ENCODE measurements around the gene SASS6. TPM values are rescaled to one million over a fixed set of nuclear protein-coding genes. Genes with fewer than 3 reads are reported as not detected.

Gene SASS6
- total and polyA plus RNA-seq, 9 of the 15 experiments (the other 6 are each of a cell fraction or from before 2014, with no cell fraction given), result 11.6 to 34.1 (median 18.0) TPM

- TF ChIP-seq HDAC3 (IDR thresholded peaks at IDR 0.05; ENCODE audit: borderline replicate concordance, partially characterized antibody) (no peak), ZNF124 (CRISPR knock-in tag; IDR thresholded peaks at IDR 0.05) (no peak), ZNF143 (CRISPR knock-in tag; IDR thresholded peaks at IDR 0.05) (no peak; the same call in 1 of the 2 replicates), TAF7 (tag; IDR thresholded peaks at IDR 0.05) (peak; percentile 96), BRCA1 (IDR thresholded peaks at IDR 0.05) (no peak), BRCA1 (CRISPR knock-in tag; IDR thresholded peaks at IDR 0.05) (no peak), KLF13 (tag; IDR thresholded peaks at IDR 0.05; ENCODE audit: borderline replicate concordance, low read depth) (peak; percentile 71; the same call in 1 of the 2 replicates), ETS1 (conservative IDR thresholded peaks at IDR 0.05; ENCODE audit: control insufficient read depth, low read depth, low read length) (peak; percentile 83; the same call in 1 of the 2 replicates), POLR3A (IDR thresholded peaks at IDR 0.05; ENCODE audit: borderline replicate concordance, extremely low read depth, insufficient read depth, insufficient read length) (no peak), ETV1 (tag; conservative IDR thresholded peaks at IDR 0.05; ENCODE audit: low read depth) (0 out of 2 replicates have a peak, but pooled peaks have one; percentile 23), ZKSCAN8 (CRISPR knock-in tag; IDR thresholded peaks at IDR 0.05) (no peak), TAL1 (IDR thresholded peaks at IDR 0.05) (no peak), IRF2 (CRISPR knock-in tag; IDR thresholded peaks at IDR 0.05) (no peak), TAF1 (IDR thresholded peaks at IDR 0.05; ENCODE audit: control insufficient read depth, extremely low read depth, insufficient read depth, low read length, severe bottlenecking) (peak; percentile 100), MEF2D (tag; conservative IDR thresholded peaks at IDR 0.05; ENCODE audit: low read depth) (no peak), MAFK (IDR thresholded peaks at IDR 0.05; ENCODE audit: low read length) (no peak), GATA2 (CRISPR knock-in tag; IDR thresholded peaks at IDR 0.05) (peak; percentile 82), POU5F1 (IDR thresholded peaks at IDR 0.05; ENCODE audit: borderline replicate concordance, low read depth, low read length, partially characterized antibody) (no peak), HLTF (IDR thresholded peaks at IDR 0.05) (0 out of 2 replicates have a peak, but pooled peaks have one; percentile 69)
- TF ChIP-seq, protein P1, sequence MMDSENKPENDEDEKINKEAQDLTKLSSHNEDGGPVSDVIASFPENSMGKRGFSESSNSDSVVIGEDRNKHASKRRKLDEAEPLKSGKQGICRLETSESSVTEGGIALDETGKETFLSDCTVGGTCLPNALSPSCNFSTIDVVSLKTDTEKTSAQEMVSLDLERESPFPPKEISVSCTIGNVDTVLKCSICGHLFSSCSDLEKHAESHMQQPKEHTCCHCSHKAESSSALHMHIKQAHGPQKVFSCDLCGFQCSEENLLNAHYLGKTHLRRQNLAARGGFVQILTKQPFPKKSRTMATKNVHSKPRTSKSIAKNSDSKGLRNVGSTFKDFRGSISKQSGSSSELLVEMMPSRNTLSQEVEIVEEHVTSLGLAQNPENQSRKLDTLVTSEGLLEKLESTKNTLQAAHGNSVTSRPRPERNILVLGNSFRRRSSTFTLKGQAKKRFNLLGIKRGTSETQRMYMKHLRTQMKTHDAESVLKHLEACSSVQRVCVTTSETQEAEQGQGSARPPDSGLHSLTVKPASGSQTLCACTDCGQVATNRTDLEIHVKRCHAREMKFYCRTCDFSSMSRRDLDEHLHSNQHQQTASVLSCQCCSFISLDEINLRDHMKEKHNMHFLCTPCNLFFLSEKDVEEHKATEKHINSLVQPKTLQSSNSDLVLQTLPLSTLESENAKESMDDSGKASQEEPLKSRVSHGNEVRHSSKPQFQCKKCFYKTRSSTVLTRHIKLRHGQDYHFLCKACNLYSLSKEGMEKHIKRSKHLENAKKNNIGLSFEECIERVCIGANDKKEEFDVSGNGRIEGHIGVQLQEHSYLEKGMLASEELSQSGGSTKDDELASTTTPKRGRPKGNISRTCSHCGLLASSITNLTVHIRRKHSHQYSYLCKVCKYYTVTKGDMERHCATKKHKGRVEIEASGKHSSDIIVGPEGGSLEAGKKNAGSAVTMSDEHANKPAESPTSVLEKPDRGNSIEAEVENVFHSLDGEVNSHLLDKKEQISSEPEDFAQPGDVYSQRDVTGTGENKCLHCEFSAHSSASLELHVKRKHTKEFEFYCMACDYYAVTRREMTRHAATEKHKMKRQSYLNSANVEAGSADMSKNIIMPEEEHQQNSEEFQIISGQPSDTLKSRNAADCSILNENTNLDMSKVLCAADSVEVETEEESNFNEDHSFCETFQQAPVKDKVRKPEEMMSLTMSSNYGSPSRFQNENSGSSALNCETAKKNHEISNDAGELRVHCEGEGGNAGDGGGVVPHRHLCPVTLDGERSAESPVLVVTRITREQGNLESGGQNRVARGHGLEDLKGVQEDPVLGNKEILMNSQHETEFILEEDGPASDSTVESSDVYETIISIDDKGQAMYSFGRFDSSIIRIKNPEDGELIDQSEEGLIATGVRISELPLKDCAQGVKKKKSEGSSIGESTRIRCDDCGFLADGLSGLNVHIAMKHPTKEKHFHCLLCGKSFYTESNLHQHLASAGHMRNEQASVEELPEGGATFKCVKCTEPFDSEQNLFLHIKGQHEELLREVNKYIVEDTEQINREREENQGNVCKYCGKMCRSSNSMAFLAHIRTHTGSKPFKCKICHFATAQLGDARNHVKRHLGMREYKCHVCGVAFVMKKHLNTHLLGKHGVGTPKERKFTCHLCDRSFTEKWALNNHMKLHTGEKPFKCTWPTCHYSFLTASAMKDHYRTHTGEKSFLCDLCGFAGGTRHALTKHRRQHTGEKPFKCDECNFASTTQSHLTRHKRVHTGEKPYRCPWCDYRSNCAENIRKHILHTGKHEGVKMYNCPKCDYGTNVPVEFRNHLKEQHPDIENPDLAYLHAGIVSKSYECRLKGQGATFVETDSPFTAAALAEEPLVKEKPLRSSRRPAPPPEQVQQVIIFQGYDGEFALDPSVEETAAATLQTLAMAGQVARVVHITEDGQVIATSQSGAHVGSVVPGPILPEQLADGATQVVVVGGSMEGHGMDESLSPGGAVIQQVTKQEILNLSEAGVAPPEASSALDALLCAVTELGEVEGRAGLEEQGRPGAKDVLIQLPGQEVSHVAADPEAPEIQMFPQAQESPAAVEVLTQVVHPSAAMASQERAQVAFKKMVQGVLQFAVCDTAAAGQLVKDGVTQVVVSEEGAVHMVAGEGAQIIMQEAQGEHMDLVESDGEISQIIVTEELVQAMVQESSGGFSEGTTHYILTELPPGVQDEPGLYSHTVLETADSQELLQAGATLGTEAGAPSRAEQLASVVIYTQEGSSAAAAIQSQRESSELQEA (IDR thresholded peaks at IDR 0.05; ENCODE audit: low read depth), result no peak
These were observed 94.6 kb downstream of the SASS6 start (continued) for GRCh38 chr1:100037927-100038659.

Measured in K562 (cell line).